HepG2 (cell line): Measurements from ENCODE around the gene CCDC88B. TPM values are rescaled to one million over a fixed set of nuclear protein-coding genes. Genes with fewer than 3 reads are reported as not detected.
A peak's percentile ranks its signal among the peaks of the same experiment; 100 is the strongest.

Source experiments
- BHLHE40 ChIP-seq: IDR thresholded peaks from 2 replicates; pipeline ENCODE4 v1.6.1; 2011; ENCODE audit warnings: low read length, improper control_type of control experiment
- BRF2 ChIP-seq: sonication (generic); formaldehyde crosslinking; IDR thresholded peaks from 2 replicates; pipeline ENCODE4 v1.8.1; 2022; ENCODE audit warnings: mild to moderate bottlenecking, missing genetic modification reagents
- CAMTA2 ChIP-seq: sonication (generic); formaldehyde crosslinking; IDR thresholded peaks from 2 replicates; pipeline ENCODE4 v1.4.0; 2020; ENCODE audit warnings: mild to moderate bottlenecking, missing genetic modification reagents, borderline replicate concordance
- CHD2 ChIP-seq: IDR thresholded peaks from 2 replicates; pipeline ENCODE4 v1.6.1; 2011; ENCODE audit warnings: low read depth, low read length, improper control_type of control experiment
- IKZF1 ChIP-seq: fragments of 450-650 bp; IDR thresholded peaks from 2 replicates; pipeline ENCODE4 v1.7.1; 2016
- MAFK ChIP-seq, 2 experiments: IDR thresholded peaks in 1 of 2; conservative IDR thresholded peaks in 1 of 2; 2 replicates each; pipeline ENCODE4 v1.6.1; 2011; ENCODE audit warnings: improper control_type of control experiment in 2 of 2, low read length in 2 of 2
- MYC ChIP-seq: sonication (generic); formaldehyde crosslinking; IDR thresholded peaks from 2 replicates; pipeline ENCODE4 v1.9.0; 2021; ENCODE audit warnings: missing genetic modification reagents, borderline replicate concordance
- PRDM10 ChIP-seq: sonication (generic); formaldehyde crosslinking; IDR thresholded peaks from 2 replicates; pipeline ENCODE4 v1.4.0; 2020; ENCODE audit warnings: low read depth, missing genetic modification reagents
- PRDM4 ChIP-seq: sonication (generic); formaldehyde crosslinking; IDR thresholded peaks from 2 replicates; pipeline ENCODE4 v1.9.0; 2021; ENCODE audit warnings: missing genetic modification reagents, borderline replicate concordance
- SSRP1 ChIP-seq: IDR thresholded peaks from 2 replicates; pipeline ENCODE4 v1.6.1; 2016; ENCODE audit warnings: control low read depth
- TP53 ChIP-seq: sonication (generic); formaldehyde crosslinking; conservative IDR thresholded peaks from 2 replicates; pipeline ENCODE4 v1.4.0; 2020; ENCODE audit warnings: missing genetic modification reagents
- TRIM24 ChIP-seq: sonication (generic); formaldehyde crosslinking; IDR thresholded peaks from 2 replicates; pipeline ENCODE4 v1.8.0; 2022; ENCODE audit warnings: mild to moderate bottlenecking, missing genetic modification reagents
- ZBTB7B ChIP-seq: sonication (generic); formaldehyde crosslinking; IDR thresholded peaks from 2 replicates; pipeline ENCODE4 v1.4.0; 2020; ENCODE audit warnings: missing genetic modification reagents
- ZKSCAN1 ChIP-seq: fragments of 150-350 bp; IDR thresholded peaks from 2 replicates; pipeline ENCODE4 v1.6.1; 2014; ENCODE audit warnings: low read length
- ZNF138 ChIP-seq: sonication (generic); formaldehyde crosslinking; IDR thresholded peaks from 2 replicates; pipeline ENCODE4 v1.5.0; 2020; ENCODE audit warnings: mild to moderate bottlenecking, low read depth, missing genetic modification reagents
- ZNF335 ChIP-seq: sonication (generic); formaldehyde crosslinking; IDR thresholded peaks from 2 replicates; pipeline ENCODE4 v1.4.0; 2020; ENCODE audit warnings: missing genetic modification reagents
- ZNF350 ChIP-seq: sonication (generic); formaldehyde crosslinking; IDR thresholded peaks from 2 replicates; pipeline ENCODE4 v1.4.0; 2020; ENCODE audit warnings: mild to moderate bottlenecking, low read depth, missing genetic modification reagents, borderline replicate concordance
- ZNF660 ChIP-seq: sonication (generic); formaldehyde crosslinking; IDR thresholded peaks from 2 replicates; pipeline ENCODE4 v1.5.1; 2020; ENCODE audit warnings: mild to moderate bottlenecking, low read depth, missing genetic modification reagents, borderline replicate concordance
- ZNF816 ChIP-seq: sonication (generic); formaldehyde crosslinking; IDR thresholded peaks from 2 replicates; pipeline ENCODE4 v1.8.0; 2022; ENCODE audit warnings: missing genetic modification reagents, mild to moderate bottlenecking, borderline replicate concordance
- ZNF883 ChIP-seq: sonication (generic); formaldehyde crosslinking; IDR thresholded peaks from 2 replicates; pipeline ENCODE4 v1.5.1; 2020; ENCODE audit warnings: mild to moderate bottlenecking, missing genetic modification reagents; ENCODE audit errors: not compliant biosample characterization
- ZSCAN9 ChIP-seq: IDR thresholded peaks from 2 replicates; pipeline ENCODE4 v1.6.1; 2016; ENCODE audit warnings: borderline replicate concordance
- polyA plus RNA-seq, 8 experiments: library from polyadenylated mRNA; depleted of rRNA in 3 of 8; stranded (reverse) in 7 of 8; unstranded in 1 of 8; fragments of >200 nt; fragmentation: Illumina TruSeq in 4 of 8; extraction: Trizol in 4 of 8; gene quantifications; 2 replicates each; pipeline versions ENCODE4 v1.2.1 to v1.2.3, GENCODE V29; 2011 to 2016; ENCODE audit warnings: low read depth in 4 of 8, missing spikeins in 1 of 8, mixed read lengths in 1 of 8; ENCODE audit not compliant: insufficient read depth in 1 of 8
- total RNA-seq, 5 experiments: library from RNA; depleted of rRNA; stranded (reverse); fragments of >200 nt; fragmentation: Illumina TruSeq; extraction: Trizol; gene quantifications; 2 replicates each; pipeline ENCODE4 v1.2.3, GENCODE V29; 2016; ENCODE audit warnings: low read depth in 1 of 5

CCDC88B gene
- total and polyA plus RNA-seq, 2 of the 13 experiments (the other 11 are each of a cell fraction or from before 2014, with no cell fraction given), result 3.6 to 4.8 TPM

- TF ChIP-seq BRF2 (CRISPR knock-in tag), result no peak
- no peak for TF ChIP-seq CAMTA2 (CRISPR knock-in tag)
- TF ChIP-seq TRIM24 (CRISPR knock-in tag), result no peak
- TF ChIP-seq ZNF350 (CRISPR knock-in tag), result no peak
- no peak for TF ChIP-seq ZNF816 (CRISPR knock-in tag)
- TF ChIP-seq MYC, result no peak
- TF ChIP-seq ZBTB7B, result no peak
- peak; percentile 91 for TF ChIP-seq ZKSCAN1
- no peak for TF ChIP-seq ZNF335 (CRISPR knock-in tag)
- TF ChIP-seq ZSCAN9 (CRISPR knock-in tag), result no peak
- no peak for TF ChIP-seq IKZF1
- TF ChIP-seq BHLHE40, result no peak
- TF ChIP-seq PRDM4 (CRISPR knock-in tag), result no peak
- no peak for TF ChIP-seq MAFK (conservative IDR thresholded peaks at IDR 0.05 in 1 of 2, IDR thresholded peaks at IDR 0.05 in 1 of 2; ENCODE audit: low read length in 2 of 2)
- no peak for TF ChIP-seq ZNF660 (CRISPR knock-in tag)
- peak; percentile 17 for TF ChIP-seq ZNF883 (CRISPR knock-in tag)
- TF ChIP-seq TP53 (CRISPR knock-in tag), result no peak
- no peak for TF ChIP-seq SSRP1
- no peak for TF ChIP-seq CHD2
- TF ChIP-seq PRDM10 (CRISPR knock-in tag), result no peak
- TF ChIP-seq ZNF138, result no peak
Observed at GRCh38 chr11:64356498-64357411, 16.8 kb downstream of the CCDC88B start (continued).
